H1 (cell line): ENCODE results near the gene OOSP3. TPM values are rescaled to one million over a fixed set of nuclear protein-coding genes. Genes with fewer than 3 reads are reported as not detected.

ENCODE experiments used
- CTCF ChIA-PET: fragments of 300-600 bp; sonication (Branson Sonifier 250); formaldehyde crosslinking; loops from one replicate; lab custom pipeline; 2021; ENCODE audit not compliant: partially characterized antibody; lab: Charles Lee
- POLR2A ChIA-PET: fragments of 300-600 bp; sonication (Branson Sonifier 250); formaldehyde crosslinking; loops from one replicate; lab custom pipeline; 2021; ENCODE audit warnings: inconsistent platforms; ENCODE audit not compliant: partially characterized antibody; lab: Charles Lee
- DNase-seq, 2 experiments: peaks; one replicate each; pipeline versions ENCODE4 v3.0.0 to v3.0.0-alpha.2; 2010 to 2022; ENCODE audit warnings: low spot score in 2 of 2, low read depth in 1 of 2, mixed read lengths in 1 of 2
- FAIRE-seq: peaks from 2 replicates; lab custom pipeline; 2011; peaks lifted over from hg19 to GRCh38; lab: Jason Lieb, UNC
- H2AFZ ChIP-seq: 2 replicates; pipeline ENCODE4 v1.8.1; 2012; ENCODE audit warnings: low read length, inconsistent platforms
- H2AK5ac ChIP-seq: 2 replicates; pipeline ENCODE4 v1.6.1; 2013; ENCODE audit warnings: low read depth, low read length
- H2BK120ac ChIP-seq: replicated peaks from 2 replicates; pipeline ENCODE3; 2013; ENCODE audit warnings: low read depth, low read length, inconsistent platforms
- H2BK12ac ChIP-seq: 2 replicates; pipeline ENCODE4 v1.6.1; 2013; ENCODE audit warnings: low read depth, low read length
- H2BK15ac ChIP-seq: 2 replicates; pipeline ENCODE4 v1.6.1; 2013; ENCODE audit warnings: low read length
- H2BK20ac ChIP-seq: 2 replicates; pipeline ENCODE4 v1.6.1; 2013; ENCODE audit warnings: low read length
- H2BK5ac ChIP-seq: 2 replicates; pipeline ENCODE4 v1.6.1; 2013; ENCODE audit warnings: low read depth, low read length
- H3K14ac ChIP-seq: 2 replicates; pipeline ENCODE4 v1.6.1; 2013; ENCODE audit warnings: inconsistent platforms; ENCODE audit not compliant: insufficient read length
- H3K18ac ChIP-seq: 2 replicates; pipeline ENCODE4 v1.6.1; 2013; ENCODE audit warnings: low read length; ENCODE audit errors: extremely low read depth
- H3K23ac ChIP-seq: 2 replicates; pipeline ENCODE4 v1.6.1; 2013; ENCODE audit warnings: inconsistent platforms; ENCODE audit not compliant: insufficient read length
- H3K23me2 ChIP-seq: 2 replicates; pipeline ENCODE4 v1.6.1; 2013; ENCODE audit warnings: low read depth, low read length
- H3K27ac ChIP-seq: 2 replicates; pipeline ENCODE4 v1.6.1; 2011; ENCODE audit warnings: low read depth, low read length, inconsistent platforms
- H3K27me3 ChIP-seq, 4 experiments: replicated peaks in 1 of 4; 1 replicate in 1 of 4; 2 replicates in 3 of 4; pipeline versions ENCODE4 v1.6.1 to v1.8.1; 2011 to 2013; ENCODE audit warnings: low read length in 3 of 4, mild to moderate bottlenecking in 3 of 4, inconsistent platforms in 2 of 4, mixed read lengths in 2 of 4, moderate library complexity in 1 of 4; ENCODE audit not compliant: control insufficient read depth in 3 of 4, insufficient read depth in 3 of 4; ENCODE audit errors: extremely low read depth in 1 of 4
- H3K36me3 ChIP-seq, 4 experiments: 2 replicates each; pipeline versions ENCODE4 v1.6.1 to v1.8.1; 2011 to 2013; ENCODE audit warnings: mild to moderate bottlenecking in 4 of 4, low read length in 3 of 4, moderate library complexity in 2 of 4, control low read depth in 1 of 4, inconsistent platforms in 1 of 4; ENCODE audit not compliant: insufficient read depth in 4 of 4, control insufficient read depth in 2 of 4
- H3K4ac ChIP-seq: replicated peaks from 2 replicates; pipeline ENCODE3; 2013; ENCODE audit warnings: low read length, low read depth, mixed read lengths, inconsistent platforms; ENCODE audit not compliant: insufficient read length
- H3K4me1 ChIP-seq, 4 experiments: replicated peaks in 1 of 4; 1 replicate in 1 of 4; 2 replicates in 3 of 4; pipeline versions ENCODE4 v1.6.1 to v1.8.1; 2011 to 2013; ENCODE audit warnings: low read length in 3 of 4, inconsistent platforms in 2 of 4, mixed read lengths in 1 of 4; ENCODE audit not compliant: insufficient read depth in 4 of 4, control insufficient read depth in 3 of 4
- H3K4me2 ChIP-seq, 2 experiments: 2 replicates each; pipeline versions ENCODE4 v1.6.1 to v1.8.1; 2011 to 2013; ENCODE audit warnings: low read depth in 2 of 2, low read length in 2 of 2, control low read depth in 1 of 2, inconsistent platforms in 1 of 2, mild to moderate bottlenecking in 1 of 2; ENCODE audit not compliant: insufficient read depth in 1 of 2
- H3K4me3 ChIP-seq, 4 experiments: fragments of 200-600, 300-600 bp in 1 of 4; sonication (generic), shearing (Covaris generic), sonication (Bioruptor Twin) in 1 of 4; 2 replicates each; pipeline versions ENCODE4 v1.5.1 to v1.8.1; 2011 to 2016; ENCODE audit warnings: low read length in 4 of 4, low read depth in 3 of 4, control low read depth in 2 of 4, inconsistent platforms in 2 of 4, mild to moderate bottlenecking in 2 of 4, mixed read lengths in 1 of 4, moderate library complexity in 1 of 4; ENCODE audit not compliant: insufficient read depth in 2 of 4; ENCODE audit errors: extremely low read depth in 1 of 4
- H3K56ac ChIP-seq: replicated peaks from 2 replicates; pipeline ENCODE3; 2013; ENCODE audit warnings: low read depth, mild to moderate bottlenecking, mixed read lengths, low read length, inconsistent platforms; ENCODE audit not compliant: insufficient read length
- H3K79me1 ChIP-seq: 2 replicates; pipeline ENCODE4 v1.6.1; 2013; ENCODE audit warnings: low read depth, low read length, control low read depth
- H3K79me2 ChIP-seq, 2 experiments: 2 replicates each; pipeline versions ENCODE4 v1.6.1 to v1.8.1; 2012 to 2013; ENCODE audit warnings: low read length in 2 of 2, mild to moderate bottlenecking in 2 of 2, inconsistent platforms in 1 of 2; ENCODE audit not compliant: insufficient read depth in 2 of 2, control insufficient read depth in 1 of 2
- H3K9ac ChIP-seq, 4 experiments: replicated peaks in 1 of 4; 1 replicate in 1 of 4; 2 replicates in 3 of 4; pipeline versions ENCODE4 v1.6.1 to v1.8.1; 2011 to 2013; ENCODE audit warnings: low read depth in 3 of 4, low read length in 3 of 4, control low read depth in 2 of 4, mild to moderate bottlenecking in 2 of 4, moderate library complexity in 2 of 4, inconsistent platforms in 1 of 4; ENCODE audit errors: extremely low read depth in 1 of 4
- H3K9me3 ChIP-seq, 2 experiments: 2 replicates each; pipeline versions ENCODE4 v1.6.1 to v1.8.1; 2012 to 2013; ENCODE audit warnings: mild to moderate bottlenecking in 2 of 2, moderate library complexity in 2 of 2, control low read depth in 1 of 2, inconsistent platforms in 1 of 2, low read depth in 1 of 2, low read length in 1 of 2, mixed read lengths in 1 of 2; ENCODE audit not compliant: insufficient read depth in 2 of 2
- H4K20me1 ChIP-seq, 2 experiments: replicated peaks in 1 of 2; 2 replicates each; pipeline versions ENCODE3 to v1.8.1; 2011 to 2013; ENCODE audit warnings: inconsistent platforms in 2 of 2, low read length in 2 of 2, mild to moderate bottlenecking in 1 of 2; ENCODE audit not compliant: insufficient read depth in 2 of 2, control insufficient read depth in 1 of 2
- H4K5ac ChIP-seq: 2 replicates; pipeline ENCODE4 v1.6.1; 2013; ENCODE audit warnings: low read length, low read depth, mixed read lengths, inconsistent platforms; ENCODE audit not compliant: insufficient read length
- H4K8ac ChIP-seq: 2 replicates; pipeline ENCODE4 v1.8.0; 2013; ENCODE audit warnings: mild to moderate bottlenecking, moderate library complexity, low read length, inconsistent platforms; ENCODE audit not compliant: insufficient read depth; ENCODE audit errors: extremely low read depth
- H4K91ac ChIP-seq: replicated peaks from 2 replicates; pipeline ENCODE3; 2013; ENCODE audit warnings: low read length, mixed read lengths, inconsistent platforms; ENCODE audit not compliant: insufficient read length
- RXRA ChIP-seq: IDR thresholded peaks from 2 replicates; pipeline ENCODE4 v1.6.1; 2011; ENCODE audit warnings: low read depth, mild to moderate bottlenecking, low read length, moderate library complexity; ENCODE audit not compliant: insufficient read depth
- SAP30 ChIP-seq: fragments of 300-600 bp; sonication (generic); IDR thresholded peaks from 2 replicates; pipeline ENCODE4 v1.7.1; 2012; ENCODE audit warnings: low read length, moderate library complexity, mild to moderate bottlenecking, inconsistent platforms; ENCODE audit not compliant: insufficient read depth, insufficient replicate concordance
- SIRT6 ChIP-seq: IDR thresholded peaks from one replicate; pipeline ENCODE4 v1.7.1; 2012; ENCODE audit warnings: low read length, inconsistent platforms
- TEAD4 ChIP-seq: IDR thresholded peaks from 2 replicates; pipeline ENCODE4 v1.6.1; 2012; ENCODE audit warnings: low read depth, low read length, inconsistent platforms, mixed read lengths
- YY1 ChIP-seq: IDR thresholded peaks from 2 replicates; pipeline ENCODE4 v1.6.1; 2011; ENCODE audit warnings: low read depth, mild to moderate bottlenecking, low read length
- WGBS, 2 experiments: shearing (Covaris generic) in 1 of 2; methylation state at CpG; one replicate each; pipeline versions ENCODE4 v1.1.6 to v1.1.7; 2013 to 2015; ENCODE audit warnings: low lambda C conversion rate in 2 of 2, mixed read lengths in 2 of 2, inconsistent platforms in 1 of 2, low coverage in 1 of 2, missing lambda C conversion rate in 1 of 2; ENCODE audit not compliant: insufficient replicate concordance in 2 of 2, insufficient coverage in 1 of 2, insufficient read length in 1 of 2; ENCODE audit errors: extremely low coverage in 1 of 2, missing lambda C conversion rate in 1 of 2; 5-methylcytosine and 5-hydroxymethylcytosine counted together
- polyA plus RNA-seq, 7 experiments: library from polyadenylated mRNA; depleted of rRNA in 3 of 7; stranded (reverse) in 5 of 7; unstranded in 2 of 7; fragments of >200 nt in 5 of 7; fragments of 200-250 nt in 2 of 7; gene quantifications; 1 replicate in 5 of 7; 2 replicates in 1 of 7; 4 replicates in 1 of 7; pipeline versions ENCODE4 v1.2.1 to v1.2.3, GENCODE V29; 2011 to 2013; ENCODE audit warnings: missing spikeins in 2 of 7, mixed read lengths in 2 of 7
- total RNA-seq: library from RNA; stranded (reverse); fragmentation: NEBNext Ultra II Directional; extraction: Animal tissue kit (Norgen Biotek cat#: 25700); gene quantifications from 2 replicates; pipeline ENCODE4 v1.2.1, GENCODE V29; 2021
- TF ChIP-seq, protein P1 (sequence below): IDR thresholded peaks from 2 replicates; pipeline ENCODE4 v1.6.1; 2011; ENCODE audit warnings: low read length, improper control_type of control experiment
- TF ChIP-seq, protein P2 (sequence below): IDR thresholded peaks from 2 replicates; pipeline ENCODE4 v1.6.1; 2011; ENCODE audit warnings: low read depth, mild to moderate bottlenecking, low read length; ENCODE audit not compliant: insufficient read depth

OOSP3 gene
- total and polyA plus RNA-seq, 2 of the 8 experiments (the other 6 are each of a cell fraction or from before 2014, with no cell fraction given) = not detected

DNA sequence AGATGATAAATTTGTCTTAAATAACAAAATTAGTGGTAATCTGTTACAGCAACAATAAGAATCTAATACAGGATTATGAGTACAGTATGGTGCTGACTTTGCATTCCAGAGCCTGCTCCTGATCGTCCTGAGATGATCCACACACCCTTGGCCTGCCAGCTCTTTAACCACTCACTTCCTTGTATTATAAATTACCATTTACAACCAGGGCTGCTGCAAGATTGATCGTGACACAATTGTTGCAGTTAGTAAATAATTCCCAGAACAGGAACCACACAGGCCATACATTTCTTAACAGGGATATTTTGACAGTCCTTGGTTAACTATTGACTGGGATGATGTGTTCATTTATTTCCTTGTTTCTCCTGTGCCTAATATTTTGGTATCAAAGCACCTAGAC, 29.5 kb upstream of the OOSP3 start:
- WGBS, 2 experiments = 78% methylated on average over 2 of the region's 2 CpGs; no CpG with 5 or more reads in 1 of the 2 experiments
- H3K36me3 ChIP-seq = no peaks in the 10 kb centered on the region
- H3K79me1 ChIP-seq = no peaks in the 10 kb centered on the region
- H2BK5ac ChIP-seq = no peak overlapping the region
- no peaks in the 10 kb centered on the region for H3K27me3 ChIP-seq
- H3K56ac ChIP-seq = no peak overlapping the region
- no peaks in the 10 kb centered on the region for H3K79me2 ChIP-seq
- POLR2A ChIA-PET = no interaction called here
- no peak overlapping the region for H2BK20ac ChIP-seq
- H3K27ac ChIP-seq = no peak overlapping the region
- H2BK12ac ChIP-seq = no peak overlapping the region
- H4K91ac ChIP-seq = no peak overlapping the region
- no peak overlapping the region for H3K4me2 ChIP-seq
- no peaks in the 10 kb centered on the region for H3K23me2 ChIP-seq
- no peak overlapping the region for H3K23ac ChIP-seq
- no peak overlapping the region for H3K9ac ChIP-seq
- H3K4me3 ChIP-seq = no peak overlapping the region
- H3K4ac ChIP-seq = no peak overlapping the region
- H3K9me3 ChIP-seq = no peaks in the 10 kb centered on the region
- H2AFZ ChIP-seq = no peak overlapping the region
- DNase-seq = no peak
- no peaks in the 10 kb centered on the region for H4K20me1 ChIP-seq
- no peak overlapping the region for H3K18ac ChIP-seq
- CTCF ChIA-PET = interaction anchor here (0.9 to 1.7 kb wide), 4 partner anchors 8 to 74 kb away, joined by 3 to 4 read pairs (median 4); no protein-coding TSS in a partner anchor
- no peak overlapping the region for H2AK5ac ChIP-seq
- H3K14ac ChIP-seq = no peak overlapping the region
- no peak overlapping the region for H2BK15ac ChIP-seq
- FAIRE-seq = no peak
- no peak overlapping the region for H4K5ac ChIP-seq
- peaks cover 0 to 4% (median 2%) of the 10 kb centered on the region in 4 experiments; a peak in 3 of 7 replicates for H3K4me1 ChIP-seq
- no peak overlapping the region for H2BK120ac ChIP-seq
- H4K8ac ChIP-seq = no peak overlapping the region
- TF ChIP-seq SIRT6 = no peak
- TF ChIP-seq SAP30 = no peak
- no peak for TF ChIP-seq RXRA
- no peak for TF ChIP-seq TEAD4
- TF ChIP-seq, protein P1, sequence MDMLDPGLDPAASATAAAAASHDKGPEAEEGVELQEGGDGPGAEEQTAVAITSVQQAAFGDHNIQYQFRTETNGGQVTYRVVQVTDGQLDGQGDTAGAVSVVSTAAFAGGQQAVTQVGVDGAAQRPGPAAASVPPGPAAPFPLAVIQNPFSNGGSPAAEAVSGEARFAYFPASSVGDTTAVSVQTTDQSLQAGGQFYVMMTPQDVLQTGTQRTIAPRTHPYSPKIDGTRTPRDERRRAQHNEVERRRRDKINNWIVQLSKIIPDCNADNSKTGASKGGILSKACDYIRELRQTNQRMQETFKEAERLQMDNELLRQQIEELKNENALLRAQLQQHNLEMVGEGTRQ = no peak
- no peak for TF ChIP-seq YY1
- TF ChIP-seq, protein P2, sequence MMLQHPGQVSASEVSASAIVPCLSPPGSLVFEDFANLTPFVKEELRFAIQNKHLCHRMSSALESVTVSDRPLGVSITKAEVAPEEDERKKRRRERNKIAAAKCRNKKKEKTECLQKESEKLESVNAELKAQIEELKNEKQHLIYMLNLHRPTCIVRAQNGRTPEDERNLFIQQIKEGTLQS = no peak
